Measurements from ENCODE around the gene BRWD1. TPM values are rescaled to one million over a fixed set of nuclear protein-coding genes. Genes with fewer than 3 reads are reported as not detected.

The BRWD1 gene
- total and polyA plus RNA-seq, 2 experiments from 2014 or later = 35.2 to 75.5 TPM

DNA sequence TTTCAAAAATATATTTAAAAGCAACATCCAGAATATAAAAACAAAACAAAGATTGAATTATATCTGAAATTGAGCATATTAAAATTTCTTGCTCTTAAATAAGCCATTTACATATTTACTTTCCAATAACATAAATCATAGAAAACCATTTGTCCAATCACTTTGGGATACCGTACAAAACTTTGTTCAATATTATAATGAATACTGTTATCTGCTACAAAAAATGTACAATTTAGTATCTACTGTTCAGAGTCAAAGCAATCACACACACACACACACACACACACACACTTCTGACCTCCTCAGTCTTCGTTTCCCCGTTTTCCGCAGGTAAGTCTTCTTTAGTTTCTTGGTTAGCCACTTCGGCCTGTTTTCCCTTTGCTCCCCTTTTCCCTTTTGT is 31.4 kb upstream of the BRWD1 start (continued):
- TF ChIP-seq, protein P1, sequence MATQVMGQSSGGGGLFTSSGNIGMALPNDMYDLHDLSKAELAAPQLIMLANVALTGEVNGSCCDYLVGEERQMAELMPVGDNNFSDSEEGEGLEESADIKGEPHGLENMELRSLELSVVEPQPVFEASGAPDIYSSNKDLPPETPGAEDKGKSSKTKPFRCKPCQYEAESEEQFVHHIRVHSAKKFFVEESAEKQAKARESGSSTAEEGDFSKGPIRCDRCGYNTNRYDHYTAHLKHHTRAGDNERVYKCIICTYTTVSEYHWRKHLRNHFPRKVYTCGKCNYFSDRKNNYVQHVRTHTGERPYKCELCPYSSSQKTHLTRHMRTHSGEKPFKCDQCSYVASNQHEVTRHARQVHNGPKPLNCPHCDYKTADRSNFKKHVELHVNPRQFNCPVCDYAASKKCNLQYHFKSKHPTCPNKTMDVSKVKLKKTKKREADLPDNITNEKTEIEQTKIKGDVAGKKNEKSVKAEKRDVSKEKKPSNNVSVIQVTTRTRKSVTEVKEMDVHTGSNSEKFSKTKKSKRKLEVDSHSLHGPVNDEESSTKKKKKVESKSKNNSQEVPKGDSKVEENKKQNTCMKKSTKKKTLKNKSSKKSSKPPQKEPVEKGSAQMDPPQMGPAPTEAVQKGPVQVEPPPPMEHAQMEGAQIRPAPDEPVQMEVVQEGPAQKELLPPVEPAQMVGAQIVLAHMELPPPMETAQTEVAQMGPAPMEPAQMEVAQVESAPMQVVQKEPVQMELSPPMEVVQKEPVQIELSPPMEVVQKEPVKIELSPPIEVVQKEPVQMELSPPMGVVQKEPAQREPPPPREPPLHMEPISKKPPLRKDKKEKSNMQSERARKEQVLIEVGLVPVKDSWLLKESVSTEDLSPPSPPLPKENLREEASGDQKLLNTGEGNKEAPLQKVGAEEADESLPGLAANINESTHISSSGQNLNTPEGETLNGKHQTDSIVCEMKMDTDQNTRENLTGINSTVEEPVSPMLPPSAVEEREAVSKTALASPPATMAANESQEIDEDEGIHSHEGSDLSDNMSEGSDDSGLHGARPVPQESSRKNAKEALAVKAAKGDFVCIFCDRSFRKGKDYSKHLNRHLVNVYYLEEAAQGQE (IDR thresholded peaks at IDR 0.05; ENCODE audit: unreplicated experiment) = no peak
- no peak for TF ChIP-seq CREB1 (CRISPR knock-in tag; IDR thresholded peaks at IDR 0.05; ENCODE audit: low read depth)
- TF ChIP-seq ZNF331 (CRISPR knock-in tag; IDR thresholded peaks at IDR 0.05; ENCODE audit: low read depth) = no peak
- TF ChIP-seq EZH2phosphoT487 (IDR thresholded peaks at IDR 0.05; ENCODE audit: unreplicated experiment) = no peak

DNA sequence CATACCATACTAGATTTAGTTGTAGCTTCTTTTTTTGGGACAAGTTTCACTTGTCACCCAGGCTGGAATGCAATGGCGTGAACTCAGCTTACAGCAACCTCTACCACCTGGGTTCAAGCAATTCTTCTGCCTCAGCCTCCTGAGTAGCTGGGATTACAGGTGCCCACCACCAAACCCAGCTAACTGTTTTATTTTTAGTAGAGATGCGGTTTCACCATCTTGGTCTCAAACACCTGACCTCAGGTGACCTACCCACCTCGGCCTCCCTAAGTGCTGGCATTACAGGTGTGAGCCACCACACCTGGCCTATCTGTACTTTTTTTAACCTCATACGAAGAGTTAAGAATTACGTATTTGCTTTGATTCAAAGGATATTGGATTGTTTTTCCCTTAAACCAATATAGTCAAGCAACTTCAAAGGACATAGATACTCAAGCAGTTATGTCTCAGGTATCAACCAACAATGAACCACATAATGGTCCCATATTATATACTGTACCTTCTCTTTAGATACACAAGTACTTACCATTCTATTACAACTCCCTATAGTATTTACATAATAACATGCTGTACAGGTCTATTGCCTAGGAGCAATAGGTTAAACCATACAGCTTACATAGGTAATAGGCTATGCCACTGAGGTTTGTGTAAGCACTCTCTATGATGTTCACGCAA is 28.0 kb upstream of the BRWD1 start:
- no peak for DNase-seq (ENCODE audit: low spot score)
- no peak overlapping the region for H3K4me3 Mint-ChIP-seq
- Histone ChIP-seq H3K4me2 (no peak overlapping the region), H3K9me2 (ENCODE audit: insufficient read depth) (no peaks in the 10 kb centered on the region), H4K20me1 (replicated peaks; ENCODE audit: insufficient read depth) (peaks cover 20% of the 10 kb centered on the region; the same call in 1 of the 2 replicates), H3K4me3 (no peak overlapping the region), H3K27ac (ENCODE audit: low read depth) (no peak overlapping the region; the same call in 1 of the 2 replicates), H2AFZ (no peak overlapping the region), H3K79me2 (replicated peaks; ENCODE audit: insufficient read depth) (peaks cover 21% of the 10 kb centered on the region), H3K36me3 (ENCODE audit: insufficient read depth) (peaks cover 38% of the 10 kb centered on the region; the same call in 1 of the 2 replicates), H3K4me1 (ENCODE audit: insufficient read depth) (peaks cover 31% of the 10 kb centered on the region), H3F3A (replicated peaks; ENCODE audit: low read depth) (peaks cover 27% of the 10 kb centered on the region), H3K27me3 (ENCODE audit: insufficient read depth) (no peaks in the 10 kb centered on the region)
- no peak overlapping the region for H3K27ac Mint-ChIP-seq
- H3K4me1 Mint-ChIP-seq = peaks cover 25% of the 10 kb centered on the region
- peaks cover 56% of the 10 kb centered on the region for H3K36me3 Mint-ChIP-seq (ENCODE audit: low read depth)
- no peaks in the 10 kb centered on the region for H3K9me3 Mint-ChIP-seq
- peaks cover 10% of the 10 kb centered on the region for H3K27me3 Mint-ChIP-seq (ENCODE audit: insufficient read depth, low read depth, poor library complexity)
- ATAC-seq = no peak
- TF ChIP-seq, protein P2, sequence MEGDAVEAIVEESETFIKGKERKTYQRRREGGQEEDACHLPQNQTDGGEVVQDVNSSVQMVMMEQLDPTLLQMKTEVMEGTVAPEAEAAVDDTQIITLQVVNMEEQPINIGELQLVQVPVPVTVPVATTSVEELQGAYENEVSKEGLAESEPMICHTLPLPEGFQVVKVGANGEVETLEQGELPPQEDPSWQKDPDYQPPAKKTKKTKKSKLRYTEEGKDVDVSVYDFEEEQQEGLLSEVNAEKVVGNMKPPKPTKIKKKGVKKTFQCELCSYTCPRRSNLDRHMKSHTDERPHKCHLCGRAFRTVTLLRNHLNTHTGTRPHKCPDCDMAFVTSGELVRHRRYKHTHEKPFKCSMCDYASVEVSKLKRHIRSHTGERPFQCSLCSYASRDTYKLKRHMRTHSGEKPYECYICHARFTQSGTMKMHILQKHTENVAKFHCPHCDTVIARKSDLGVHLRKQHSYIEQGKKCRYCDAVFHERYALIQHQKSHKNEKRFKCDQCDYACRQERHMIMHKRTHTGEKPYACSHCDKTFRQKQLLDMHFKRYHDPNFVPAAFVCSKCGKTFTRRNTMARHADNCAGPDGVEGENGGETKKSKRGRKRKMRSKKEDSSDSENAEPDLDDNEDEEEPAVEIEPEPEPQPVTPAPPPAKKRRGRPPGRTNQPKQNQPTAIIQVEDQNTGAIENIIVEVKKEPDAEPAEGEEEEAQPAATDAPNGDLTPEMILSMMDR (conservative IDR thresholded peaks at IDR 0.05; ENCODE audit: low read depth in 2 of 2) = no peak
- TF ChIP-seq, protein P3, sequence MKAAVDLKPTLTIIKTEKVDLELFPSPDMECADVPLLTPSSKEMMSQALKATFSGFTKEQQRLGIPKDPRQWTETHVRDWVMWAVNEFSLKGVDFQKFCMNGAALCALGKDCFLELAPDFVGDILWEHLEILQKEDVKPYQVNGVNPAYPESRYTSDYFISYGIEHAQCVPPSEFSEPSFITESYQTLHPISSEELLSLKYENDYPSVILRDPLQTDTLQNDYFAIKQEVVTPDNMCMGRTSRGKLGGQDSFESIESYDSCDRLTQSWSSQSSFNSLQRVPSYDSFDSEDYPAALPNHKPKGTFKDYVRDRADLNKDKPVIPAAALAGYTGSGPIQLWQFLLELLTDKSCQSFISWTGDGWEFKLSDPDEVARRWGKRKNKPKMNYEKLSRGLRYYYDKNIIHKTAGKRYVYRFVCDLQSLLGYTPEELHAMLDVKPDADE (IDR thresholded peaks at IDR 0.05) = no peak
- TF ChIP-seq JUNB (IDR thresholded peaks at IDR 0.05; ENCODE audit: unreplicated experiment) = no peak
- TF ChIP-seq ZNF114 (CRISPR knock-in tag; IDR thresholded peaks at IDR 0.05) = no peak
- no peak for TF ChIP-seq EZH2 (IDR thresholded peaks at IDR 0.05; ENCODE audit: low read depth, unreplicated experiment)
- no peak for TF ChIP-seq STAT1 (IDR thresholded peaks at IDR 0.05; ENCODE audit: unreplicated experiment)
- TF ChIP-seq EZH2phosphoT487 (IDR thresholded peaks at IDR 0.05; ENCODE audit: unreplicated experiment) = no peak
- no peak for TF ChIP-seq NANOG (IDR thresholded peaks at IDR 0.05; ENCODE audit: borderline replicate concordance)
- no peak for TF ChIP-seq ZNF331 (CRISPR knock-in tag; IDR thresholded peaks at IDR 0.05; ENCODE audit: low read depth)
- TF ChIP-seq, protein P1 (IDR thresholded peaks at IDR 0.05; ENCODE audit: unreplicated experiment) = no peak
- TF ChIP-seq CREB1 (CRISPR knock-in tag; IDR thresholded peaks at IDR 0.05; ENCODE audit: low read depth) = no peak
- TF ChIP-seq POLR2AphosphoS5 (IDR thresholded peaks at IDR 0.05; ENCODE audit: low read depth) = no peak; the same call in 1 of the 2 replicates

Measured in GM23338 (cell line).